H9 (cell line): ENCODE results near the gene FRRS1L. TPM values are rescaled to one million over a fixed set of nuclear protein-coding genes. Genes with fewer than 3 reads are reported as not detected.

ENCODE experiments used
- DNase-seq: peaks from one replicate; pipeline ENCODE4 v3.0.0-alpha.2; 2017
- H2AFZ ChIP-seq: one replicate; pipeline ENCODE4 v1.6.1; 2013; ENCODE audit warnings: mild to moderate bottlenecking, low read length, control low read depth, moderate library complexity
- H2AK5ac ChIP-seq: 2 replicates; pipeline ENCODE4 v1.6.1; 2013; ENCODE audit warnings: low read length, control low read depth, mixed read lengths; ENCODE audit not compliant: insufficient read length
- H2BK120ac ChIP-seq: one replicate; pipeline ENCODE4 v1.6.1; 2013; ENCODE audit warnings: low read depth, mild to moderate bottlenecking, low read length, control low read depth, inconsistent platforms; ENCODE audit not compliant: poor library complexity, severe bottlenecking
- H2BK12ac ChIP-seq: 2 replicates; pipeline ENCODE4 v1.6.1; 2013; ENCODE audit warnings: low read length, control low read depth, mixed read lengths, low read depth; ENCODE audit not compliant: insufficient read length
- H2BK15ac ChIP-seq: 2 replicates; pipeline ENCODE4 v1.6.1; 2013; ENCODE audit warnings: low read depth, low read length, control low read depth
- H2BK20ac ChIP-seq: one replicate; pipeline ENCODE4 v1.6.1; 2013; ENCODE audit warnings: low read depth, mild to moderate bottlenecking, low read length, control low read depth, inconsistent platforms; ENCODE audit not compliant: poor library complexity, severe bottlenecking
- H2BK5ac ChIP-seq: 2 replicates; pipeline ENCODE4 v1.6.1; 2013; ENCODE audit warnings: low read length, control low read depth, mixed read lengths; ENCODE audit not compliant: insufficient read length
- H3K14ac ChIP-seq: 2 replicates; pipeline ENCODE4 v1.6.1; 2013; ENCODE audit warnings: low read length, control low read depth; ENCODE audit not compliant: insufficient read depth
- H3K18ac ChIP-seq: 2 replicates; pipeline ENCODE4 v1.6.1; 2013; ENCODE audit warnings: low read depth, mild to moderate bottlenecking, mixed read lengths, low read length, control low read depth; ENCODE audit not compliant: insufficient read length
- H3K23ac ChIP-seq: 2 replicates; pipeline ENCODE4 v1.6.1; 2013; ENCODE audit warnings: low read length, control low read depth, mixed read lengths, low read depth; ENCODE audit not compliant: insufficient read length
- H3K23me2 ChIP-seq: 2 replicates; pipeline ENCODE4 v1.6.1; 2013; ENCODE audit warnings: low read depth, mild to moderate bottlenecking, mixed read lengths, low read length, control low read depth; ENCODE audit not compliant: insufficient read length, poor library complexity, severe bottlenecking
- H3K27ac ChIP-seq: 2 replicates; pipeline ENCODE4 v1.5.1; 2013; ENCODE audit warnings: low read length, control low read depth, mixed read lengths, low read depth; ENCODE audit not compliant: insufficient read length
- H3K27me3 ChIP-seq: 2 replicates; pipeline ENCODE4 v1.6.1; 2013; ENCODE audit warnings: low read length, control low read depth, inconsistent platforms; ENCODE audit not compliant: insufficient read depth
- H3K4ac ChIP-seq: 2 replicates; pipeline ENCODE4 v1.6.1; 2013; ENCODE audit warnings: low read depth, mild to moderate bottlenecking, control low read depth, inconsistent platforms, low read length, moderate library complexity
- H3K4me1 ChIP-seq: 2 replicates; pipeline ENCODE4 v1.6.1; 2013; ENCODE audit warnings: low read length, control low read depth, inconsistent platforms; ENCODE audit not compliant: insufficient read depth
- H3K4me2 ChIP-seq: 2 replicates; pipeline ENCODE4 v1.6.1; 2013; ENCODE audit warnings: low read length, control low read depth, mixed read lengths; ENCODE audit not compliant: insufficient read length, insufficient read depth
- H3K56ac ChIP-seq: 2 replicates; pipeline ENCODE4 v1.6.1; 2013; ENCODE audit warnings: low read depth, mild to moderate bottlenecking, mixed read lengths, low read length, control low read depth; ENCODE audit not compliant: insufficient read length
- H3K79me1 ChIP-seq: 2 replicates; pipeline ENCODE4 v1.6.1; 2013; ENCODE audit warnings: low read depth, mild to moderate bottlenecking, moderate library complexity, low read length, control low read depth, inconsistent platforms; ENCODE audit not compliant: insufficient read depth, poor library complexity, severe bottlenecking
- H3K79me2 ChIP-seq: 2 replicates; pipeline ENCODE4 v1.6.1; 2013; ENCODE audit warnings: low read length, control low read depth, inconsistent platforms; ENCODE audit not compliant: insufficient read depth
- H3K9ac ChIP-seq: 2 replicates; pipeline ENCODE4 v1.6.1; 2013; ENCODE audit warnings: low read length, control low read depth, mixed read lengths; ENCODE audit not compliant: insufficient read length; ENCODE audit errors: extremely low read depth
- H3K9me3 ChIP-seq: one replicate; pipeline ENCODE4 v1.6.1; 2013; ENCODE audit warnings: low read depth, low read length, inconsistent platforms; ENCODE audit not compliant: control insufficient read depth
- H3T11ph ChIP-seq: one replicate; pipeline ENCODE4 v1.6.1; 2013; ENCODE audit warnings: mild to moderate bottlenecking, low read length, control low read depth, inconsistent platforms
- H4K20me1 ChIP-seq: one replicate; pipeline ENCODE4 v1.6.1; 2013; ENCODE audit not compliant: control insufficient read depth, insufficient read length, insufficient read depth
- H4K5ac ChIP-seq: 2 replicates; pipeline ENCODE4 v1.6.1; 2013; ENCODE audit warnings: low read depth, mild to moderate bottlenecking, mixed read lengths, low read length, control low read depth; ENCODE audit not compliant: insufficient read length
- H4K8ac ChIP-seq: replicated peaks from 2 replicates; pipeline ENCODE4 v1.6.1; 2013; ENCODE audit warnings: low read length, control low read depth, mixed read lengths, low read depth; ENCODE audit not compliant: insufficient read length
- H4K91ac ChIP-seq: 2 replicates; pipeline ENCODE4 v1.6.1; 2013; ENCODE audit warnings: low read depth, mild to moderate bottlenecking, moderate library complexity, mixed read lengths, low read length, control low read depth; ENCODE audit not compliant: insufficient read length
- H3K27ac Mint-ChIP-seq, 3 experiments: 2 replicates in 2 of 3; 3 replicates in 1 of 3; pipeline ENCODE4 v1.8.0; 2020 to 2021; ENCODE audit warnings: mixed read lengths in 3 of 3, mild to moderate bottlenecking in 1 of 3, moderate library complexity in 1 of 3
- H3K27me3 Mint-ChIP-seq: 2 replicates; pipeline ENCODE4 v1.8.0; 2021; ENCODE audit warnings: low read depth, mild to moderate bottlenecking, moderate library complexity, mixed read lengths
- H3K36me3 Mint-ChIP-seq, 3 experiments: 2 replicates in 2 of 3; 3 replicates in 1 of 3; pipeline ENCODE4 v1.8.0; 2020 to 2021; ENCODE audit warnings: low read depth in 3 of 3, mixed read lengths in 3 of 3; ENCODE audit not compliant: insufficient read depth in 1 of 3
- H3K4me1 Mint-ChIP-seq, 2 experiments: 2 replicates each; pipeline ENCODE4 v1.8.0; 2020; ENCODE audit warnings: mixed read lengths in 2 of 2
- H3K4me3 Mint-ChIP-seq, 2 experiments: 2 replicates in 1 of 2; 3 replicates in 1 of 2; pipeline ENCODE4 v1.8.0; 2020 to 2021; ENCODE audit warnings: mild to moderate bottlenecking in 2 of 2, mixed read lengths in 2 of 2, moderate library complexity in 1 of 2
- H3K9me3 Mint-ChIP-seq, 2 experiments: 2 replicates in 1 of 2; 3 replicates in 1 of 2; pipeline ENCODE4 v1.8.0; 2020; ENCODE audit warnings: mild to moderate bottlenecking in 2 of 2, mixed read lengths in 2 of 2, moderate library complexity in 1 of 2
- CTCF ChIP-seq: fragments of 200-600 bp; sonication (generic); conservative IDR thresholded peaks from 3 replicates; pipeline ENCODE4 v1.8.0; 2021; ENCODE audit warnings: antibody characterized with exemption, mild to moderate bottlenecking
- WGBS: extraction: QIAGEN DNeasy Blood & Tissue Kit; methylation state at CpG from one replicate; pipeline ENCODE4 v1.1.7; 2013; ENCODE audit warnings: missing lambda C conversion rate, low lambda C conversion rate, mixed read lengths; ENCODE audit not compliant: insufficient read length; ENCODE audit errors: extremely low coverage; 5-methylcytosine and 5-hydroxymethylcytosine counted together
- total RNA-seq: library from RNA; stranded (reverse); gene quantifications from 2 replicates; pipeline ENCODE4 v1.2.1, GENCODE V29; 2021

The FRRS1L gene
- total RNA-seq, 1 experiment from 2014 or later: 3.3 TPM

DNA sequence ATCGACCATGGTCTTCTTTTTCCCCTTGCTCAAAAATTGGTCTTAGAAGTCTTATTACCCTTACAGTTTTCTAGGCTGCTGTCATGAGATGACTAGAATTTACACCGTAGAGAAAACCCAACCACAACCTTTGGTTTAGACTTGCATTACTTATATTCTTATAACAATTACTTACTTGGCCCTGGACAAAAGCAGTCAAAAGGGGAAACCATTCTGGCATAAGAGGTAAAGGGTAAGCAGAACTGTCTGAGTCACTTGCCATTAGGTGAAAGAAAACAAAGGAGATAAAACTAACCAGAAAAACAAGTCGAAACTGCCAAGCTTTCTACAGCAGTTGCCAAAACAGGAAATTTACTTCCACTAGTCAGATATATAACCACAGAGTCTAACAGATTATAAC lies 65.2 kb downstream of the FRRS1L start:
- Mint-ChIP-seq H3K4me3 (no peak overlapping the region), H3K27ac (peak overlapping the region in 1 of 3 experiments; percentile 13; a peak in 1 of 7 replicates), H3K9me3 (no peaks in the 10 kb centered on the region; a peak in 1 of 5 replicates), H3K36me3 (peaks cover 27 to 37% (median 30%) of the 10 kb centered on the region in 3 experiments), H3K4me1 (peaks cover 22 to 31% of the 10 kb centered on the region in 2 experiments), H3K27me3 (no peaks in the 10 kb centered on the region)
- Histone ChIP-seq H3K79me1 (peaks cover 4% of the 10 kb centered on the region), H3K79me2 (peaks cover 11% of the 10 kb centered on the region; the same call in 1 of the 2 replicates), H2BK120ac (no peak overlapping the region), H4K8ac (no peak overlapping the region), H3K27me3 (no peaks in the 10 kb centered on the region), H2BK5ac (no peak overlapping the region), H4K20me1 (no peaks in the 10 kb centered on the region), H2BK20ac (no peak overlapping the region), H3K27ac (no peak overlapping the region), H3K14ac (no peak overlapping the region), H2BK15ac (no peak overlapping the region), H4K5ac (no peak overlapping the region), H3K4me1 (peaks cover 12% of the 10 kb centered on the region; the same call in 1 of the 2 replicates), H3K4ac (no peak overlapping the region), H3K9me3 (no peaks in the 10 kb centered on the region), H3K18ac (no peak overlapping the region), H3K23ac (no peak overlapping the region), H3K56ac (no peak overlapping the region), H2AFZ (no peak overlapping the region), H3K4me2 (no peak overlapping the region), H3K23me2 (no peaks in the 10 kb centered on the region), H3K9ac (no peak overlapping the region), H2BK12ac (no peak overlapping the region), H2AK5ac (no peak overlapping the region), H4K91ac (no peak overlapping the region), H3T11ph (no peak overlapping the region)
- no CpG with 5 or more reads among the region's 3 CpGs for WGBS
- no peak for TF ChIP-seq CTCF
- DNase-seq: no peak
